Limb (tissue), 2 donors: ENCODE measurements around the gene CMTM5.
A peak's percentile ranks its signal among the peaks of the same experiment; 100 is the strongest.
"Not testable (repeated sequence)": the region's sequence is repeated elsewhere in the genome, so short reads cannot be mapped to it uniquely, and the experiment has no call there.

Experiments
- DNase-seq, 2 donors: peaks; one replicate each; pipeline ENCODE4 v3.0.0-alpha.2; 2016; ENCODE audit errors: extremely low spot score in 2 of 2

CMTM5 gene

DNA sequence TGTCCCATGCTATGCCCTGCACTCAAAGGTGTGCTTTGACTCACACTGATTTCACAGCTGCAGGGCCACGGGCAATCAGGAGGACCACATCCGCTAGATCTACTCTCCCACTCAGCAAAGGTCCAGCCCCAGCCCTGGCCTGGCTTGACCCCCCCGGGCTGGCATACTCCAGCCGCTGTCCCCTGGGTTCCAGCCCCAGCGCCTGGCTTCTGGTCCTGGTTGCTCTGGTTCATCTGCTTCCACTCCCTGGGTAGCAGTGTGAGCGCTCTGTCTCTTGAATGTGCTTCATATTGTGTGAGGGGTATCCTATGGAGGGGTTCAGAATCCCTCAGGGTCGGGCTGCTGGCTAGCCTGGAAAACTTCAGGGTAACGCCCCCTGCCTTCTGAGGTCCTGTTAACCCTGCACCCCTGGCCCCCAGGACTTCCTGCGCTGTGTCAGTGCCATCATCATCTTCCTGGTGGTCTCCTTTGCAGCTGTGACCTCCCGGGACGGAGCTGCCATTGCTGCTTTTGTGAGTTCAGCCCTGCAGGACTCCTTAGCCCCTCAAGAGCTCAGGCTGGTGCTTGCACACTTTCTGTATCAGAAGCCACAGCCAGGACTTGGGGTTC lies 1.9 kb downstream of the CMTM5 start:
- no peak for DNase-seq

DNA sequence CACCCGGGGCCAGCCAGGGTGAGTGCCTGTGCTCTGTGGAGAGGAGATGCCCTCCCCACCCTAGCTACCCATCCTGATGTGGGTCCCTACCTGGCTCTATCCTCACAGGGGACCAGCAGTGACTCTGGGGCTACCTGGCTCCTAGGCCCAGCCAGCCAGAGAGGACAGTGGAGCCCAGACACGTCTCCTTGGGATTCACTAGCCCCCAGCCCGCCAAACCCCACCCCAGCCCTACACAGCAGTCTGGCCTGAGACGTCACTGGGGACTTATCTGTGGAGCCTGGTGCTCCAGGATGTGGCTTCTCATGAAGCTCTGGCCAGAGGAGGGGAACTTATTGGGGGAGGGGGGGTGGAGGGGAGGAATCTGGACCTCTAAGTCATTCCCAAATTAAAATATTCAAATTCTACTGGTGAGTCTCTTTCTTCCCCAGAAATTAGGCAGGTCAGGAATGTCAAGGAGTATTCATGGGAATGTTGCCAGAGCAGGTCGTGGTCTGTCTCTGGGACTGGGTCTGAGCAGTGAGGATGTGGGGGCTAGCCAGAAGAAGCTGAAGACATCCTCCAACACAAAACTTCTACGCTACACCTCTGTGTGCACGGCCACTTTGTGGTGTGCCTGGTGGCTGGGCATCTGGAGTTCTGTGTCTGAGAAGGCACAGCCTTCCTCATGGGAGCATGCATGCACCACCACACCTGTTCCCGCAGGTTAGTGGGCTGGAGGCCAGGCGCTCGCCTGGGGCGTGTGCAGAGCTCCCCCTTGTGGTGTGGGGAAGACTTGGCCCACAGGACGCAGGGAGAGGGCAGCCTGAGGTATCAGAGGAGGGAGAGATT lies 2.7 kb downstream of the CMTM5 start:
- DNase-seq, result peak in 1 of 2 donors; percentile 62

DNA sequence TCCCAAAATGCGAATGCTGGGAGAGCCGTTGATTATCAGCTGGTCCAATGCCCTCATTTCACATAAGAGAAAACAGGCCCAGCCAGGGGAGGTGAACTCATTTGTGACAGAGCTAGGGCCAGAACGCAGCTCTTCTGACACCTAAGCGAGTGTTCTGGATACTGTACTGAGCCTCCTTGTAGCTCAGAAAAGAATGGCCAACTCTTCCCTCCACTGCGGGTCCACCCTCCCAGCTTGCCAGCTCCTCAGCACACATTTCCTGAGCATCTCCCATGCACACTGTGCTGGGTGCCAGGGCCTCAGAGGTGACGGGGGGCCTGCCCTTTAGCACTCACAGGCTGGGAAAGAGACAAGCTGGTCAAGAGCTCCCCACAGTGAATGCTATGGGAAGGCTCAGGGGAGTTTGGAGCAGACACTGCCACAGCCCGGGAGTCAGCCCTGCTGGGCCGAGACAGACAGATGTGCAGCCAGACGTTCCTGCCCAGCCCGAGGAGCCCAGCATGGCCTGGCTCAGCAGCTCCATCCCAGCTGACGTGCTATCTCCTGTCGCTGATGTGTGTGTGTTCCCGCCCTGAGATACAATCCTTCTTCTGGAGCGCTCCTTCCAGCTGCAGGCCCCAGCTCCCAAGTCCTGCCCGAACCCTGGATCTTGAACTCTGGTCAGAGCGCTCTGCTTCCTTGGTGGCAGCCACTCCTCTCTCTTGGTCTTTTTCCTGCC lies 3.5 kb downstream of the CMTM5 start:
- no peak for DNase-seq

DNA sequence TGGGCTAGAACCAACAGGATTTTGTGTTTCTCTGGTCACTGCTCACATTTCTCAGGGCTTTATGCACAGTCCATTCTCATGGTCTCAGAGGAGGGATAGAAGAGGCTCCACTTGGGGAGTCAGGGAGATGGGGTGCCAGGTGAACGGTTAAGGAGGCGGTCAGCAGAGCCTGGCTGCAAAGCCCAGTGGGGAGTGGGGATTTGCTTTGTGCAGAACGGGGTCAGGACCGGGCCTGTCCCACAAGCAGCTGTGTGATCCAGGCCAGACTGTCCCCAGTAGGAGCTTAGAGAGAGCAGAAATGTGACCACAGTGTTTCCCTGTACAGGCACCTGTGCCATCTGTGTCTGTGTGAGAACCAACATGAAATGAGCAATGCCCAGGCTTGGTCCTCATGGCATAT lies 4.1 kb downstream of the CMTM5 start:
- no peak for DNase-seq

DNA sequence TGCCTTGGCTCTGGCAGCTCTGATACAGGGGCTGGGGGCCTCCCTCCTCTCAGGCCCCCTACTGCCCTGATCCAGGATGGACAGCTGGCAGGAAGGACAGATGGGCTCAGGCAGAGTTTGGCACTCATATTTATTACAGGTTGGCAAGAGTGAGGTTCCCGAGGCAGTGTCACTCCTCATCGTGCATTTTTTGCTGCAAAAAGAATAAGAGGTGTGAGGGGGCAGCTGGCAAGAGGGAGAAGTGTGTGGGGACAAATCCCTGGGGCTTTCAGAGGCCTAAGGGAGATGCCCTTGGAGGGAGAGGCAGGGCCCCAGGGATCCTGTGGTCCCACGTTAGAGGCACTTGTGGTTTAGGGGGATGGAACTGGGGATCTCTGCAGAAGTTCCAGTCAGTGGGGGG lies 5.0 kb downstream of the CMTM5 start:
- no peak for DNase-seq

DNA sequence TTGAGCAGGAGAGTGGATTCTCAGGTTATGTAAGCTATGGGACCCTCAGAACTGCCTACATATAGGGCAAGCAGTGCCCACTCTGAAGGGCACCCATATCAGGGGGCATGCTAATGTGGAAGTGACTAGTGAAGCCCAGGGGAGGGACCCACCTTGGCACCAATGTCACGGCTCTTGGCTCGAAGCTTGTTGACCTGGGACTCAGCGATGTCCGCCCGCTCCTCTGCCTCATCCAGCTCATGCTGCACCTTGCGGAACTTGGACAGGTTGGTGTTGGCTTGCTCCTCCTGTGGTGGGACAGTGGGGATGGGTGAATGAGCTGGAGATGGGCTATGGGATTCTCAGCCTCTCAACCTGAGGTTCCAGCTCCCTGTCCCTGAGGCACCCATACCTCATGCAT lies 5.4 kb downstream of the CMTM5 start:
- DNase-seq, result no peak

DNA sequence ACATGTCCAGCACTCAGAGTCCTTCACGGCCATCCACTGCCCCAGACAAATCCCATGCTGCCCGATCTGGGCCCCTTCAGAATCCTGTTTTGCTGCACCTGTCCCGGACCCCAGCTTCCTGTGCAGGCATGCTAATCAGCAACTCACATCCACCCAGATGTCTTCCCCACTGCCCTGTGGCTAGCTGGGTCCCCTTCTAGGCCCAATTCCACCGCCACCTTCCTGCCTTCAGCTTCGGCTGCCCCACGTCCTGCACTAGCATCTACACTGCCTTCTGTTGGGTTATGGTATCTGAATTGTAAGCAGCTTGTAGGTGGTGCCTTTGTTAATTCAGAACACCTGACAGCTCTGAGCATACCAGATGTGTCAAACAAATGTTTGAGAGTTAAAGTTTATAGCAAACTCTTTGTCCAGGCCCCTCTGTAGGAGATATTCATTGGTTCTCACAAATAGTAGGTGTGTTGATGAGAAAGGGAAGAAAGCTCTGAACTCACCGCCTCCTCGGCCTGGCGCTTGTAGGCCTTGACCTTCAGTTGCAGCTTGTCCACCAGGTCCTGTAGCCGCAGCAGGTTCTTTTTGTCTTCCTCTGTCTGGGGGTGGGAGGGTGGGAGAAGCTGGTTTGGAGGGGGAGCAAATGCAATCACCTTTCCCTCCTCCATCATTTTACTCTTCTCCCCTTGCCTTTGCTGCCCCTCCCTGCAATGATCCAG lies 6.0 kb downstream of the CMTM5 start:
- no peak for DNase-seq

DNA sequence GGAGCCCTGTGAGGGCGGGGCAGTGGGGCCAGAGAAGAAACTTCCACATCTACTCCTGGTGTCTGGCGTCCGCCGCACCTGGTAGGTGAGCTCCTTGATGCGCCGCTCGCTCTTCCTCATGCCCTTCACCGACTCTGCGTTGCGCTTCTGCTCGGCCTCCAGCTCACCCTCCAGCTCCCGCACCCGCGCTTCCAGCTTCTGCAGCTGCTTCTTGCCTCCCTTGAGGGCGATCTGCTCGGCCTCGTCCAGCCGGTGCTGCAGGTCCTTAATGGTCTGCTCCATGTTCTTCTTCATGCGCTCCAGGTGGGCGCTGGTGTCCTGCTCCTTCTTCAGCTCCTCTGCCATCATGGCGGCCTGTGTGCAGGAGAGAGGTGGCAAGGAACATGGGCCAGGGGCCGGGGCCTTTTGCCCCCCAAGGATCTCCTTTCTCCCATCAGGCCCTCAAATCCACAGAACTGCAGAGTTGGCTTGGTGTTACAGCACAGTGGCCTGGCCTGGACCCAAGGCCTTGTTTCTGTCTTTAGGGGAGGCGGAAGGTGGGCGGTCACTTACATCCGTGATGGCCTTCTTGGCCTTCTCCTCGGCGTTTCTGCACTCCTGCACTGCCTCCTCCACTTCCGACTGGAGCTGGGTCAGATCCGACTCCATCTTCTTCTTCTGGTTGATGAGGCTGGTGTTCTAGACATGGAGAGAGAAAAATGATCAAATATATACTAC lies 7.7 kb downstream of the CMTM5 start:
- DNase-seq, result no peak

DNA sequence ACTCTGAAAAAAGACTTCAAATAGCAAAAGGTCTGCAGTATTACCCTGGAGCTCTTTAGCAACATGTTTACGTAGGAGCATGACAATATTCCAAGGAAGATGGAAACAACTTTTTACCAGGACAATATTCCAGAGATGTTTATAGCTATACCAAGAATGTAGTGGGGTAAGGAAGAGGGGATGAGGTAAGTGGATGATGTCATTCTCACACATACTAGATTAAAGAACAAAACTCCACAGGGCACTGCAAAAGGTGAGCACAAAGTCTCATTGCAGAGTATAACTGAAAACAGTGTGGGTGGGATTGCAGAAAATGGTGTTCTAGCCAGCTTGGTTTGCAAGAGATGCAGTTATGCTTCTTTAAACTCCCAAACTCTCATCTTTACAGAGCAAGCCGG lies 8.4 kb downstream of the CMTM5 start:
- DNase-seq, result no peak

DNA sequence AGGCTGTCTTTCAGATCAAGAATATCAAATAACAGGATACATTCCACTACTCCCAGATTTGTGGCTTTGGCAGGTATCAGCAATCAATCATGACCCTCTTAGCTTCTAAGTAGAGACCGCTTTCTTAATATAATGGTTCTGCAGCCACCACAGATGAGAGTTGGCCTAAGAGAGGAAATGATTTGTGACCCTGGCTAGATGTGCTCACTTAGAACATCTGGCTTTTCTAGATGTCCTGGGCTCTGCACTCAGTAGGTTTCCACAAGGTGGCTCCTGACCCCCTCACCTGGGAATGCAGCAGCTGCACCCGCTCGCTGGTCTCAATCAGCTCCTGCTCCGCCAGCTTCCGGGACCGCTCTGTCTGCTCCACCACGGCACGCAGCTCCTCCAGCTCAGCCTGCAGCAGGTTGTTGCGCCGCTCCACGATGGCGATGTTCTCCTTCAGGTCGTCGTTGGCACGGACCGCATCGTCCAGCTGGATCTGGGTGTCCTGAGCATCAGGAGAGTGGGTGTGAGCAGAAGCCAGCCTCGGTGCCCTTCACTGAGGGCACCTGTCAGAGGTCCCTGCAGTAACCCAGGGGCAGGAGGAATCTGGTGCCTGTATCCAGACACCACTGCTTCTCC lies 8.9 kb downstream of the CMTM5 start:
- DNase-seq, result no peak

DNA sequence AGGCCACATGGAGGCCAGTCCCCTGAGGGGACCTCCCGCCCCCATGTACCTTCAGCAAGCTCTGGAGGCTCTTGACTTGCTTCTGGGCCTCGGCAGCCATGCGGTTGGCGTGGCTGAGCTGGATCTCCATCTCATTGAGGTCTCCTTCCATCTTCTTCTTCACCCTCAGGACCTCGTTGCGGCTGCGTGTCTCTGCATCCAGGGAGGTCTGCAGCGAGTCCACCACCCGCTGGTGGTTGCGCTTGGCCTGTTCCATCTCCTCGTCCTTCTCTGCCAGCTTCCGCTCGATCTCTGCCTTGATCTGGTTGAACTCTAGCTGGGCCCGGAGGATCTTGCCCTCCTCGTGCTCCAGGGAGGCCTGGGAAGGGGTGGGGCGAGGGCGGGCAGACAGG lies 9.4 kb downstream of the CMTM5 start:
- DNase-seq, result not testable (repeated sequence)

DNA sequence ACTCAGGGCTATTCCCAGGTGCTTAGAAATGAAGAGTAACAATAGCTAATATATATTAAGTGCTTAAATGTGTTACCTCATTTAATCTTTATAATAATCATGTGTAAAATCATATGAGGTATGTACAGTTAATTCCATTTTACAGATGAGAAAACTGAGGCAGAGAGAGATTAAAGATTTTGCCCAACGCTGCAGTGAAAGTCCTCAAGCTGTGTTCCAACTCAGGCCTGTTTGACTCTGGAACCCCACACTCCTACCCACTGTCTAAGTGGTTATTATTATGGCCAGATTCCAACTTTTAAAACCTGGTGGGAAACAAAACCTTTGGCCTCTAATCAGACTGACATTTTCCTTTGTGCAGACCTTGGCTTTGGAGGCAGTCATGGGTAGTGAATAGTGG lies 10.2 kb downstream of the CMTM5 start:
- no peak for DNase-seq

DNA sequence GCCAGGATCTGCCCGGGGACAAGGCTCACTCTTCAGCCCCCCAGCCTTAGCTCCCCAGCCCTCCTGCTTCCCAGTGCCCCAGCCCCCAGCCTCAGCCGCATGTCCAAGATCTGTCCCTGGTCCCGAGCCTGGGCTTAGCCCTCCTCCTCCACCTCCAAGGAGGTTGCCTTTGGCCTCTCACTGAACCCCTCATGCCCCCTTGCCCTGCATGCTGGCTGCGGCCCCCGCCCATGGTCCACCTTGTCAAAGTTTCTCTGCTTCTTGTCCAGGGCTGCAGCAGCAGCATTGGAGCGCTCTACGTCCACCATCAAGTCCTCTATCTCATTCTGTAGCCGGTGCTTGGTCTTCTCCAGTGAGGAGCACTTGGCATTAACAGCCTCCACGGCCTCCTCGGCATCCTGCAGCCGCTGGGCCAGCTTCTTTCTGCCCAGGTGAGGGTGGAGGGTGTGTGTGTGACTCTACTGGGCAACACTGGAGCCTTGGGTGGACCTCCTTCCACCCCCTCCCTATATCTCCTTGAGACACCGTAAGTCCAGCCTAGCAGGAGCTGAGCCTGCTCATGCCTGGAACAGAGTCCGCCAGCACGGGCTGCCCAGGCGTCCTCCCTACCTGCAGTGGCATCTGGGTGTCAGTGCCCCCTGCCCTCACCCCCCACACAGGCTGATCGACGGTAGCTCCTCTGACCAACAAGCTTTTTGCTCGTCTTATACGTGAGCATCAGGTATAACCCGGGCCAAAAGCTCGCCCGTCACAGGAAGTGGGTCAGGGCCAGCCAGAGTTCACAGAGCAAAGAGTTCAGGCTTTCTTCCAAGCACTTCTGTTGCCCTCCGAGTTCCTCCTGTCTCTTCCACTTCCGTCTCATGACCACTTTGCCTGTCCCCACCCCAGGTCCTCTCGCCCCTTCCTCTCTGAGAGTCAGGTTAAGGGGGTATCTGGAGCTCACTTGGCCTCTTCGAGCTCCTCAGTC lies 11.4 kb downstream of the CMTM5 start:
- no peak for DNase-seq

DNA sequence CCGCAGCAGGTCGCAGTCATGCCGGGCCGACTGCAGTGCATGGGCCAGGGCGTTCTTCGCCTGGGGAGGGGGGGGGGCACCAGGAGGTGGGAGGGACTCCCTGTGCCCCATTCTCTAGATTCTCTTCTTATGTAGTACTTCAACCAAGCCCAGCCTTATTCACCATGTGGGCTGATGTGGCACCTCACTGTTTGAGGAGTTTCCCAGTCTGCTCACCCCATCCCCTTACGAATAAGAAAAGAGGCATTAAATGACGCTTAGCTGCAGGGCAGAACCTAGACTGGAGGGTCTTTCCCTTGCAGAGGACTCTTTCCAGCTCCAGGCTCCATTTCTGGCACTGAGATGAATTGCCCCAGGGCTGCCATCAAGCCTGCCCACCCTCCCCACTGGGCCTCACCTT lies 12.2 kb downstream of the CMTM5 start:
- no peak for DNase-seq

DNA sequence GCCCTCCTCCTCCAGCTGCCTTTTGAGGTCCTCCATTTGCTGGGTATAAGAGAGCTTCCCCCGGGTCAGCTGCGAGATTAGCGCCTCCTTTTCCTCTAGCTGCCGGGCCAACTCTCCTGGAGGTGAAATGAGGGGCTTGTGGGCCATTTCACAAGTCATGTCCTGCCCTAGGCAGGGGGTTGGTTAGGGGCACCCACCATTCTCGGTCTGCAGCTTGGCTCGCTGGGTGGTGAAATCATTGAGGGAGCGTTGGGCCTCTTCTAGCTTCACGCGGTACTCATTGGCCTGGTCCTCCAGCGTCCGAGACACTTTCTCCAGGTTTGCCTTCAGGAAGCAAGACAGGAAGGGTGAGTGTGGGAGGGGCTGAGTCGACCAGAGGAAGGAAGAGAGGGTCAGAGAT lies 12.6 kb downstream of the CMTM5 start:
- no peak for DNase-seq

DNA sequence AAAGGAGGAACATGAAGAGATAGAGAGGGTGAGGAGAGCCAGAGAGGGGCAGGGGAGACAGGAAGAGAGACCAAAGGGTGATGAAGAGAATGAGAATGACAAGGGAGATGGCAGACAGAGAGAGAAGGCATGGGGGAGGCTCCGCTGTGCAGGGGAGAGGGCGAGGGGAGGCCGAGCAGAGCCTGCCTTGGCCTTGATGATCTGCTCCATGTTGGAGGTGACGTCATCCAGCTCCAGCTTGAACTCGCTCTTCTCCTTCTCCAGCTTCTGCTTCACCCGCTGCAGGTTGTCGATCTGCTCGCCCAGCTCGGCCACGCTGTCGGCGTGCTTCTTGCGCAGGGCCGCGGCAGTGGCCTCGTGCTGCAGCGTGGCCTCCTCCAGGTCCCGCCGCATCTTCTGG lies 13.0 kb downstream of the CMTM5 start:
- not testable (repeated sequence) for DNase-seq

DNA sequence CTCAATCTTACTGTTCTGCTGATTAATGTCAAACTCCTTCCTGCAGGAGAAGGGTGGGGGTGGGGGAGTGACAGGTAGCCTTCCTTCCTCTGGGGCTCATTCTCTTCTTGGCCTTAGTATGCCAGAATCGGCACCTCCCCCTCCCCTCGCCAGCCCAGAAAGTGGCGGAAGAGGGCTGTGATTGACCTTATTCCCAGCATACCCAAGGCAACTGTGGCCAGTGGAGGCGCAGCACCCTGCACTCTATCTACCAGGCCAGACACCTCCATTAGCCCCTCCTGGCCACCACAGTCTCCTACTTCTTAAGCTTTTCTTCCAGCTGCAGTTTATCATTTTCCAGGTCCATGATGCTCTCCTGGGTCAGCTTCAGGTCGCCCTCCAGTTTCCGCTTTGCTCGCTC lies 15.8 kb downstream of the CMTM5 start:
- DNase-seq, result no peak

DNA sequence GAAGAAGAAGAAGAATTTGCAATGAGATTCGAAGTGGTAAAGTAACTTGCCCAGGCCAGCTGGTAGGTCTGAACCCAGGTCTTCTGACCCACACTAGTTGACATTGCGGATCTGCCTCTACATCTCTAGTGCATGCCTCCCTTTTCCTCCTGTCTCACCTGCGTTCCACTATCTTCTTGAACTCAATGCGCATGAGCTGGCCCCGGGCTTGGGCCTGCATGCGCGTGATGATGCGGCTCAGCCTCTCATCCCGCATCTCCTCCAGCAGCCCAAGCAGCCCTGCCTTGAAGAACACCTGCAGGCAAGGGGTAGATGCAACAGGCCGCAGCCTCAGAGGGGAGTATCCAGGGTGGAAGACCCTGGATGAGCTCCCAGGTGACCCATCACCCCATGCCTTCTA lies 19.3 kb downstream of the CMTM5 start:
- no peak for DNase-seq

DNA sequence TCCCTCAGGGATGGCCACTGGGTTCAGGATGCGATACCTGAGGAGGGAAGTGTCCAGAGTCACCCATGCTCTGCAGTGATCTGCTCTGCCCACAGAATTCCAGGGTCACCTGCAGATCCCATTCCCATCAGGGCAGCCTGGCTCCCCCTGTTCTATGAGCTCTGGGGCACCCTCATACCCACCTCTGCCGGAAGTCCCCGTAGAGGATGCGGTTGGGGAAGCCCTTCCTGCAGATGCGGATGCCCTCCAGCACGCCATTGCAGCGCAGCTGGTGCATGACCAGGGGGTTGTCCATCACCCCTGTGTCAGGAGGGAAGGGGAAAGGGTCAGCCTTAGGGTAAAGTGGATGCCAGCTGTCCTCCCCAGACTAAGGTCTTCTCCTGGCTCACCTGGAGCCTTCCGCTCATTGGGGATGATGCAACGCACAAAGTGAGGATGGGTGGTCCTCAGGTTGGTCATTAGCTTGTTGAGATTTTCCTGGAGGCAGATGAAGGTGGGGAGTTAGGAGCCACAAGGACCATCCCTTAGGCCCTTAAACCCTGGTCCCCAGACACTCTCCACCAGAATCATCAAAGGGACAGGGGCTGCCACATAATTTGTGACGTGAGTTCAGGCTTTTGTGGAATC lies 20.0 kb downstream of the CMTM5 start:
- no peak for DNase-seq
